Hepatic stellate cell (primary cell): Measurements from ENCODE around the gene HSFX3.
"Not testable (repeated sequence)": the region's sequence is repeated elsewhere in the genome, so short reads cannot be mapped to it uniquely, and the experiment has no call there.

Experiments
- DNase-seq: peaks from one replicate; pipeline ENCODE4 v3.0.0; 2011; ENCODE audit warnings: low spot score

Gene HSFX3

GRCh38 chrX:149545545-149546543, 3.9 kb downstream of the HSFX3 start:
- not testable (repeated sequence) for DNase-seq

DNA sequence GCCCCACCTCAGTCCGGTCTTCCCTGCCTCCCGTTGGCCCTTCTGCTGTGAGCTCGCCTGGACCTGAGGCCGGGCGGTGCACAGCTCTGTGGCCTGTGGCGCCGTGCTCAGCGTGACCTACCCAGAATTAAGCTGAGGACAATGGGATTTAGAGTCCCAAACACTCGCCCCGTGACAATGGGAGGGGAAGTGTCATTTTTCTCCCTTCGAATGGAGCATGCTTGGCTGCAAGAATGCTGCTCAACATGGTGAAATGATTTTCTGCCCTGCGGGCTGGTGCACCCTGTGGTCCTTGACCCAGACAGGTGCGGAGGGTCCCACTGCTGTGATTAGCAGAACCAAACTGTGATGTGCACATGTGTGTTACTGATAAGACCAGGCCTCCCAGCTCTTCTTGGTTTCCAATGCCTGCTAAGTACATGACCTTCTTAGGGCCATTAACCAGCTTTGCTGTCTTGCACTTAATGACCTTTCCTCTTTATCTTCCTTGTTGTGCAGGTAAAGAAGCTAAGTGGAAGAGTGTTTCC, 8.1 kb downstream of the HSFX3 start:
- DNase-seq, result no peak

DNA sequence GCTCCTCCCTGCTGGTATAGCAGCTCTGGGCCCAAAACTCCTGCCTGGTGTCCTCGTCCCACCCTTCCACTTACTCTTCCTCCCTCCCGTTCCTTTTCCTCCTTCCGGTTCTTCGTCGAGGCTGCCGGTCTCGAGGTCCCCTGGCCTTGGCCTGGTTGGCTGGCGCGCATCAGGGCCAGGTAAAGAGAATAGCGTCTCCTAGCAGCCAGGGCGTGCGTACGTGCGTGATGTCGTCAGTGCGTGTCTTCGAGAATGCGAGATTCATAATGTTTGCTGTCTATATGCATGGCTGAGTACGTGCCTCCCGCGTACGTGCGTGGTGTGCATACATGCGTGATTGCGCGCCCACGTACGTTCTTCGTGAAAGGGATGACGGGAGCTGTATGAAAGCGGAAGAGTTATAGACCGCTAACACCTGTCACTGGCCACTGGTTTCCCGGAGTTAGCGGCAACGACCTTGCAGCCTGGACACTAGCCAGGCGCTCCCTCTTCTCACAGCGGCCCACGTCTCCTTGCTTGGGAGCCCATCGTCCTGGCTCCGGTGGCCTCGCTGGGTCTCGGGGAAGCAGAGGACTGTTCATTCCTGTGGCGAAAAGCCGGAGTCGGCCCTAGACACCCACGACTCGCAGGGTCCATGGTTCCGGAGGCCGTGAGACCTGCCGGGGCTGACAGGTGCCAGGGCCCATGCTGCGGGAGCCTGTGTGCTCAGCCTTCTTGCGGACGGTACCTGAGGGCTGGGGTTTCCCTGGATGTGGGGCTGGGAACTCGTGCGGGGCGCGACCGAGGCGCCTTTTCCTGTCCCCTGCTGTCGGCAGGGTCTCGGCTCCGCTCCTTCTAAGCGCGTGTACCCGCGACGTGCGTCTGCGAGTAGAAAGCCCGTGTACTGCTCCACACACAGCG, 8.9 kb downstream of the HSFX3 start, which contains the start of gene EOLA1:
Gene EOLA1, plus strand, starts transcription at position 392 of the 900 bp plus-strand sequence. CDS start 4,619 bp downstream, outside the sequence.
- DNase-seq, result peak; percentile 56

- DNase-seq, result peak; percentile 75
Observed at GRCh38 chrX:149540131-149540620, 9.5 kb downstream of the HSFX3 start.

DNA sequence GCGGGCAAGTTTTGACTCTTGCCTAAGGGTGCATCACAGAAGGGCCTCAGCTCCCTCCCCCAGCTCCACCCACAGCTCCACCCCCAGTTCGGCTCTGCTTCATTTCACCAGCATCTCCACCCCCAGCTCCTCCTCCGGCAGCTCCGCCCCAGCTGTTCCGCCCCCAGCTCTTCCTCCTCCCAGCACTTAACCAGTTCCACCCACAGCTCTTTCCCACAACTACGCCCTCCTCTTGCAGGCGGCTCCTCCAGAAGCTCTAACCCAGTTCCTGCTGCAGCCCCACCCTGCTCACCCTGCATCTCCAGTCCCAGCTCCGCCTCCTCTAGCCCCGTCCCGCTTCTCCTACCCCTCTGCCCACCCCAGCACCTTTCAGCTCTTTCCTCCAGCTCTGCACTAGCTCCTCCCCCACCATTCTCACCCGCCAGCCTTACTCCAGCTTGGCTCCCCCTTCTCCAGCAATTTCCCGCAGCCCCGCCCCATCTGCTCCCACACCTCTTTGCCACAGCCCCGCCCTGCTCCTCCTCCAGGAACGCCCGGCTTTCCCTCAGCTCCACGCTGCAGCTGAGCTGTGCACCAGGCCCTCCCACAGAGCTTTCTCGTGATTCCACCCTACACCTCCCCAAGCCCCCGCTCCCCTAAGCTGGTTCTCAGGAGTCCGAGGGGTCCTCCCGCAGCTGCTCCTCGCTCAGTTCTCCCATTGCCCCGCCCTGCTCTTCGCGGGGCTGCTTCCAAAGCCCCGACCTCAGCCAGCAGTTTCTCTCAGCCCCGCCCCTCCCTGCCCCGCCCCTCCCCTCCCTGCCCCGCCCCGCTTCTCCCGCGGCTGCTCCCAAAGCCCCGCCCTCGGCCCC, 10.2 kb downstream of the HSFX3 start:
- peak; percentile 82 for DNase-seq

DNA sequence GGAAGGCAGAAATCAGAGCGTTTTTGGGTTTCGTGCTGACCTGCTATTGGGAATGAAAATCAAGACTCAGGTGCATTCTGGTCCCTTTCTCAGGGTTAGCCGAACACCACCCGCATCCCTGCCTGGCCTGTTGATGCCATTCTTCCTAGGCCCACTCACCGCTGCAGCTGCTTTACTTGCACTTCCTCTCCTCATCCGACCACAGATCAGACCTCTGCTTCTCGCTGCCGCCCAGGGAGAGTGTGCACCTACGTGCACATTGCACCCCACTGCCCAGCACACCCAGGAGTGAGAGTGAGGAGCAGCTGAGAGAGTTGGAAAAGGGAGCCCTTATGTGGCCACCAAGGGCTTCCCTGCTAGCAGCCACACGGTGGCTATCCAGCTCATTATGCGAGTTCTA, 12.2 kb downstream of the HSFX3 start:
- DNase-seq, result not testable (repeated sequence)

GRCh38 chrX:149534926-149535602, 14.7 kb downstream of the HSFX3 start:
- DNase-seq, result not testable (repeated sequence)

DNA sequence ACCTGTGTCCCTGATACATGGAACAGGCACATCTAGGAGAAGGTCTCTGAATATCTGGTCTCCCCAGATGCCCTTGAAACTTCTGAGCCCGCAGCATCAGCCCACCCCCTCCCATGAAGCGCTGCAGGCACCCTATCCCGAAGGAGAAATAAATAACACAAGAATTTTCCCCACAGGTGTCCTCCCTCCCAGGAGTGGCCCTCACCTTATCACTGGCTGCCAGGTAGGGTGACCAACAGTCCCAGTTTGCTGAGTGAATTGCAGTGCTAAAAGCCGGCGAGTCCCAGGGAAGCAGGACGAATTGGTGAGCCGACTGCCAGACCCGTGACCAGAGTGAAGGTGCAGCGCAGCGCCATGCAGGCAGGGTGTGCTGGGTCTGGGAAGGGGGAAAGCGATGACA, 15.7 kb downstream of the HSFX3 start:
- DNase-seq, result not testable (repeated sequence)

DNA sequence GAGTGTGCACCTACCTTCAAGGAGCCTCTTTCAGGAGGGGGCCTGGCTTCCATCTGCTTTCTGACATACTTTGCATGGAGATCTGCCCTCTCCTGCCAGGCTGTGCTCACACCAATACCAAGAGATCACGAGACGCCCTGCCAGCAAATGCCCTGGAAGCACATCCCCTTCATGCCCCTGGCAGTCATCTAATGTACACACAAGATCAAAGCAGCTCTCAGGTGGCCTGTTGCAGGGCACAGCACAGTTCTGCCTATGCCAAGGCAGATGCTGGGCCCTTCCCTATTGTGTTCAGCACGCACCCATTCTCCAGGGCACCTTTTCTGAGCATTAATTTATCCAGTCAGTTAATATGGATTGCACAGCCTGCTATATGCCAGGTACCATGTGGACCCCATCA, 16.9 kb downstream of the HSFX3 start:
- DNase-seq, result not testable (repeated sequence)

GRCh38 chrX:149531599-149531998, 18.1 kb downstream of the HSFX3 start:
- no peak for DNase-seq

- DNase-seq, result no peak
Observed at GRCh38 chrX:149528381-149528780, 21.3 kb downstream of the HSFX3 start.

- peak; percentile 32 for DNase-seq
Observed at GRCh38 chrX:149527705-149528104, 22.0 kb downstream of the HSFX3 start.

DNA sequence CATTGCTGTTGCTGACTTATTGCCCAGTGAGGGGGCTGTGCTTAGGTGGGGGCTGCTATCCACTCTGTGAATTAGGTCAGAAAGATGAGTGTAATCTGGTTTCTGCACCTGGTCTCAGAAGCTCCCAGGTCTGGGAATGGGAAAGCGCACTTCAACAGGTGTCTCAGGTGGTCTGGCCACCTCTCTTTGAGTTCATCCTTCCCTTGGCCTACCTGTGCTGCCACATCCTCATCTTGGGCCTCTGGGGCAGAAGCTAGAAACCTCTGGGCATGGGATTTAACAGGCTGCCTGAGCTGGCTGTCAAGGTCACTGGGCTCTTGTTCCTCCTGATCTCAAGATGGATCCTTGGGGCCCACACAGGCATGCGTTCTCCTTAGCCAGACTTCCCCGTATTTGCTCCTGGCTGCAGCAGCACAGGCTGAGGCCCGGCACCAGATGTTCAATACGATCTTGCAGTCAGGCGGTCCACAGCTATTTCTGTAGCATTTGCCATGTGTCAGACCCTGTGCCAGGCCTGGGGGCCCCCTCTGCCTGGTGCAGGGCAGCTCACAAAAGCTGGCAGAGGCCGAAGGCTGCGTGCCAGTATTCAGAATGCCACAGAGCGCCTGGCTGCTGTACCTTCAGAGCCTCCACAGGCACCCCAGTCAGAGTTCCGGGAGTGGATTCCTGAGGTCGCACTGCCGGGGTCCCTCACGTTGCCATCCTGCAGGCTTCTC, 23.2 kb downstream of the HSFX3 start:
- DNase-seq, result not testable (repeated sequence)

GRCh38 chrX:149525903-149526302, 23.8 kb downstream of the HSFX3 start:
- DNase-seq, result not testable (repeated sequence)

DNA sequence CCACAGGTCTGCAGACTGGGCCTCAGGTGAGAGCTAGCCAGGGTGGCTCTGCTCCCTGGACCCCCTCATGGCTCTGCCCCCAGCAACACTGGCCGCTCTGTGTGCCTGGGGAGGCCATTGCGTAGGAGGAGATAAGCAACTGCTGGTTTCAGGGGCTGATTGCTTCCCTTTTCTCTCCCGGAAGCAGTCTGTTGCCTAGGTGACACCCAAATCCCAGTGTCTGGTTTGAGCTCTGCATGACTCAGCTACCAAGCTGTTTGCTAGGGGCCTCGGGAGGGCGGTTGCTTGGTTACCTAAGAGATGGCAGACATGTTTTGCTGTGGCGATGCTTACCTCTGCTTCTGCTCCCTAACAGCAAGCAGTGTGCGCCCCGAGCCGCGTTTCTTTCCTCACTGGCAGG, 24.3 kb downstream of the HSFX3 start:
- DNase-seq, result not testable (repeated sequence)

- DNase-seq, result no peak
Observed at GRCh38 chrX:149522916-149523315, 26.8 kb downstream of the HSFX3 start.

DNA sequence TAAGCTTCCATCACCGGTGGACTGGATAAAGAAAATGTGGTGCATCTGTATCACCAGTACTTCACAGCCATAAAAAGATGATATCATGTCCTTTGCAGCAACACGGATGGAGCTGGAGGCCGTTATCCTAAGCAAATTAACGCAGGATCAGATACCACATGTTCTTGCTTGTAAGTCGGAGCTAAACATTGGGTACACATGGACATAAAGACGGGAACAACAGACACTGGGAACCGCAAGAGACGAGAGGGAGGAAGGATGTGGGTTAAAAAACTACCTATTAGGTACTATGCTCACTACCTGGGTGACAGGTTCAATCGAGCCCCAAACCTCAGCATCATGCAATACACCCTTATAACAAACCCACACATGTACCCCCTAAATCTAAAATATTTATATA, 28.3 kb downstream of the HSFX3 start:
- no peak for DNase-seq

DNA sequence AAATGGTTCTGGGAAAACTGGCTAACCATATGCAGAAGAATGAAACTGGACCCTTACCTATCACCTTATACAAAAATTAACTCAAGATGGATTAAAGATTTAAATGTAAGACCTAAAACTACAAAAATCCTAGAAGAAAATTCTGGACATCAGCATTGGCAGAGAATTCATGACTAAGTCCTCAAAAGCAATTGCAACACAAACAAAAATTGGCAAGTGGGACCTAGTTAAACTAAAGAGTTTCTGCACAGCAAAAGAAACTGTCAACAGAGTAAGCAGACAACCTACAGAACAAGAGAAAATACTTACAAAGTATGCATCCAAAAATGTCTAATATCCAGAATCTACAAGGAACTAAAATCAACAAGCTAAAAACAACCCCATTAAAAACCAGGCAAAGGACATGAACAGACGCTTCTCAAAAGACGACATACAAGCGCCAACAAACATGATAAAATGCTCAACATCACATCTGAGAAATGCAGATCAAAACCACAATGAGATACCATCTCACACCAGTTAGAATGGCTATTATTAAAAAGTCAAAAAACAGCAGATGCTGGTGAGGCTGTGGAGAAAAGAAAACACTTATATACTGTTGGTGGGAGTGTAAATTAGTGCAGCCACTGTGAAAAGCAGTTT, 29.0 kb downstream of the HSFX3 start:
- DNase-seq, result not testable (repeated sequence)

GRCh38 chrX:149518236-149518635, 31.5 kb downstream of the HSFX3 start:
- no peak for DNase-seq
